ENCODE results near the gene PIM3.

Gene PIM3

GRCh38 chr22:49991907-49992533, 31.4 kb downstream of the PIM3 start:
- DNase-seq (ENCODE audit: low spot score), result no peak

GRCh38 chr22:49992921-49993648, 32.5 kb downstream of the PIM3 start:
- peak; percentile 69 for DNase-seq (ENCODE audit: low spot score)

GRCh38 chr22:49993649-49994360, 33.2 kb downstream of the PIM3 start:
- no peak for DNase-seq (ENCODE audit: low spot score)

- no peak for DNase-seq (ENCODE audit: low spot score)
These were observed 33.9 kb downstream of the PIM3 start for GRCh38 chr22:49994361-49995040.

- DNase-seq (ENCODE audit: low spot score), result no peak
These were observed 34.4 kb downstream of the PIM3 start for GRCh38 chr22:49995041-49995360.

GRCh38 chr22:49995361-49996118, 35.0 kb downstream of the PIM3 start:
- no peak for DNase-seq (ENCODE audit: low spot score)

- DNase-seq (ENCODE audit: low spot score), result no peak
These were observed 35.5 kb downstream of the PIM3 start for GRCh38 chr22:49996119-49996517.

GRCh38 chr22:49996518-49997250, 36.1 kb downstream of the PIM3 start:
- DNase-seq (ENCODE audit: low spot score), result no peak

- no peak for DNase-seq (ENCODE audit: low spot score)
These were observed 36.7 kb downstream of the PIM3 start for GRCh38 chr22:49997251-49997599.

- no peak for DNase-seq (ENCODE audit: low spot score)
These were observed 37.6 kb downstream of the PIM3 start for GRCh38 chr22:49997932-49998717.

GRCh38 chr22:49998718-49999062, 38.1 kb downstream of the PIM3 start:
- no peak for DNase-seq (ENCODE audit: low spot score)

- no peak for DNase-seq (ENCODE audit: low spot score)
These were observed 38.7 kb downstream of the PIM3 start for GRCh38 chr22:49999063-49999945.

GRCh38 chr22:49999946-50000586, 39.5 kb downstream of the PIM3 start:
- DNase-seq (ENCODE audit: low spot score), result no peak

- no peak for DNase-seq (ENCODE audit: low spot score)
These were observed 40.2 kb downstream of the PIM3 start for GRCh38 chr22:50000587-50001387.

- DNase-seq (ENCODE audit: low spot score), result no peak
These were observed 41.0 kb downstream of the PIM3 start for GRCh38 chr22:50001388-50002231.

GRCh38 chr22:50002791-50003190, 42.2 kb downstream of the PIM3 start:
- DNase-seq (ENCODE audit: low spot score), result no peak

- DNase-seq (ENCODE audit: low spot score), result no peak
These were observed 44.3 kb downstream of the PIM3 start for GRCh38 chr22:50004918-50005317.
